GM12864 (cell line): ENCODE measurements around the gene NUP155.
"Not testable (repeated sequence)": the region's sequence is repeated elsewhere in the genome, so short reads cannot be mapped to it uniquely, and the experiment has no call there.

ENCODE experiments used
- DNase-seq: peaks from one replicate; pipeline ENCODE4 v3.0.0-alpha.2; 2011; ENCODE audit warnings: low read depth
- H3K4me3 ChIP-seq: 2 replicates; pipeline ENCODE4 v1.5.1; 2011; ENCODE audit warnings: mild to moderate bottlenecking, low read depth, low read length, control low read depth
- TF ChIP-seq, protein P1 (sequence below): IDR thresholded peaks from 2 replicates; pipeline ENCODE4 v1.5.1; 2011; ENCODE audit warnings: low read depth, mild to moderate bottlenecking, moderate library complexity, low read length, control low read depth, inconsistent platforms; ENCODE audit errors: missing control alignments

The NUP155 gene

GRCh38 chr5:37379100-37379628, 8.3 kb upstream of the NUP155 start, which contains the start of gene WDR70:
TSS of gene WDR70 (plus strand) at chr5:37379318. CDS start at chr5:37379368, 50 bp downstream.
- TF ChIP-seq, protein P1, sequence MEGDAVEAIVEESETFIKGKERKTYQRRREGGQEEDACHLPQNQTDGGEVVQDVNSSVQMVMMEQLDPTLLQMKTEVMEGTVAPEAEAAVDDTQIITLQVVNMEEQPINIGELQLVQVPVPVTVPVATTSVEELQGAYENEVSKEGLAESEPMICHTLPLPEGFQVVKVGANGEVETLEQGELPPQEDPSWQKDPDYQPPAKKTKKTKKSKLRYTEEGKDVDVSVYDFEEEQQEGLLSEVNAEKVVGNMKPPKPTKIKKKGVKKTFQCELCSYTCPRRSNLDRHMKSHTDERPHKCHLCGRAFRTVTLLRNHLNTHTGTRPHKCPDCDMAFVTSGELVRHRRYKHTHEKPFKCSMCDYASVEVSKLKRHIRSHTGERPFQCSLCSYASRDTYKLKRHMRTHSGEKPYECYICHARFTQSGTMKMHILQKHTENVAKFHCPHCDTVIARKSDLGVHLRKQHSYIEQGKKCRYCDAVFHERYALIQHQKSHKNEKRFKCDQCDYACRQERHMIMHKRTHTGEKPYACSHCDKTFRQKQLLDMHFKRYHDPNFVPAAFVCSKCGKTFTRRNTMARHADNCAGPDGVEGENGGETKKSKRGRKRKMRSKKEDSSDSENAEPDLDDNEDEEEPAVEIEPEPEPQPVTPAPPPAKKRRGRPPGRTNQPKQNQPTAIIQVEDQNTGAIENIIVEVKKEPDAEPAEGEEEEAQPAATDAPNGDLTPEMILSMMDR = peak; percentile 68
- peak within 1 kb of the TSS; percentile 70 for H3K4me3 ChIP-seq
- DNase-seq = peak; percentile 74

DNA sequence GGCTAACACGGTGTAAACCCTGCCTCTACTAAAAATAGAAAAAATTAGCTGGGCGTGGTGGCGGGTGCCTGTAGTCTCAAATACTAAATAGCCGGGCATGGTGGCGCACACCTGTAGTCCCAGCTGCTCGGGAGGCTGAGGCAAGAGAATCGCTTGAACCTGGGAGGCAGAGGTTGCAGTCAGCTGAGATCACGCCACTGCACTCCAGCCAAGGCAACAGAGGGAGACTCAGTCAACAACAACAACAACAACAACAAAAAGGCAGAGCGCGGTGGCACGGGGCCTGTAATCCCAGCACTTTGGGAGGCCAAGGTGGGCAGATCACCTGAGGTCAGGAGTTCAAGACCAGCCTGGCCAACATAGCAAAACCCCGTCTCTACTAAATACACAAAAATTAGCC, 7.2 kb upstream of the NUP155 start:
- not testable (repeated sequence) for H3K4me3 ChIP-seq, DNase-seq

DNA sequence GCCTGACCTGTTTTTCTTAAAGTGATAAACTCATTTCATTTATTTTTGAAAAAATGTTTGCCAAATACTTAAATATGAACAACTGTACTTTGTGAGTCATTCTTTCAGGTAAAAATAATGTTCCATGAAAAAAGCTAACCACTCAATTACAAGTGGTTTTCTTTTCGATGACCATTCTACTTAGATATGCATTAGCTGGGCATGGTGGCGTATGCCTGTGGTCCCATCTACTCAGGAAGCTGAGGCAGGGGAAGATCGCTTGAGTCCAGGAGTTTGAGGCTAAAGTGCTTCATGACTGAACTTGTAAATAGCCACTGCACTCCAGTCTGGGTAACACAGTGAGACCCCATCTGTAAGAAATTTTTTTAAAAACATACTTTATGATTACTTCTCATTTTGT, 4.2 kb upstream of the NUP155 start:
- H3K4me3 ChIP-seq = no peak overlapping the region
- no peak for DNase-seq
- TF ChIP-seq, protein P1 = no peak

- TF ChIP-seq, protein P1 = no peak
- no peak for DNase-seq
- peak overlapping the region; percentile 90 for H3K4me3 ChIP-seq
These were observed 399 bp downstream of the NUP155 start for GRCh38 chr5:37370550-37370863.

DNA sequence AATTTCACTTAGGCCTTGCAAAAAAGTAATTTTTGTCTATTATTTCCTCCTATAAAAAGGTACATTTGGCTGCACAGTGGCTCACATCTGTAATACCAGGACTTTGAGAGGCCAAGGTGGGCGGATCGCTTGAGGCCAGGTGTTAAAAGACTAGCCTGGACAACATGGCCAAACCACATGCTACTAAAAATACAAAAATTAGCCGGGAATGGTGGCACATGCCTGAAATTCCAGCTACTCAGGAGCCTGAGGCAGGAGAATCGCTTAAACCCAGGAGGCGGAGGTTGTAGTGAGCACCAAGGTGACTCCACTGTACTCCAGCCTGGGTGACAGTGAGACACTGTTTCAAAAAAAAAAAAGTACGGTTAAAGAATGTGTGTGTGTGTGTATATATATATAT, 15.7 kb downstream of the NUP155 start:
- TF ChIP-seq, protein P1 = no peak
- no peak overlapping the region for H3K4me3 ChIP-seq
- no peak for DNase-seq

- DNase-seq, H3K4me3 ChIP-seq: not testable (repeated sequence)
These were observed 28.2 kb downstream of the NUP155 start for GRCh38 chr5:37342741-37343140.

- H3K4me3 ChIP-seq, DNase-seq: not testable (repeated sequence)
These were observed 36.2 kb downstream of the NUP155 start for GRCh38 chr5:37334754-37335153.

- DNase-seq = no peak
- TF ChIP-seq, protein P1 = no peak
These were observed 44.4 kb downstream of the NUP155 start for GRCh38 chr5:37326536-37326935.

GRCh38 chr5:37323607-37324006, 47.3 kb downstream of the NUP155 start:
- TF ChIP-seq, protein P1 = no peak

More at GRCh38 chr5:37326536-37326935, 44.4 kb downstream of the NUP155 start:
- no peak overlapping the region for H3K4me3 ChIP-seq

More at GRCh38 chr5:37323607-37324006, 47.3 kb downstream of the NUP155 start:
- DNase-seq = no peak
- H3K4me3 ChIP-seq = no peak overlapping the region
